ENCODE measurements around the gene TOMM20. TPM values are rescaled to one million over a fixed set of nuclear protein-coding genes. Genes with fewer than 3 reads are reported as not detected.

Gene TOMM20
- total RNA-seq, 2 donors from 2014 or later: 54.7 to 75.2 TPM

GRCh38 chr1:235107368-235108184, 21.1 kb downstream of the TOMM20 start:
- H3K4me3 ChIP-seq: no peak overlapping the region
- ATAC-seq (no peak), DNase-seq (peak in 1 of 4 donors; percentile 1)
- no peaks in the 10 kb centered on the region for H3K27me3 ChIP-seq
- no peaks in the 10 kb centered on the region for H3K9me3 ChIP-seq
- intact Hi-C loops (cut with DNase I): loop anchor here (10.0 kb wide), 1 partner anchor 307 kb away; no protein-coding TSS in a partner anchor
- H3K4me1 ChIP-seq: peaks cover 15% of the 10 kb centered on the region
- TF ChIP-seq POLR2A (IDR thresholded peaks at IDR 0.05) (no peak), CTCF (IDR thresholded peaks at IDR 0.05) (no peak)
- peaks cover 0 to 11% of the 10 kb centered on the region in 2 donors for H3K36me3 ChIP-seq (replicated peaks in 1 of 2; ENCODE audit: insufficient read depth in 1 of 2, low read depth in 2 of 2)
- WGBS, 2 donors: 91 to 94% methylated on average over 16 of the region's 16 CpGs
- no peak overlapping the region for H3K27ac ChIP-seq

- DNase-seq: peak in 1 of 4 donors; percentile 1
- ATAC-seq: no peak
- H3K4me3 ChIP-seq: no peak overlapping the region
- intact Hi-C loops (cut with DNase I): loop anchor here (10.0 kb wide), 1 partner anchor 308 kb away; no protein-coding TSS in a partner anchor
- WGBS, 2 donors: 98 to 99% methylated on average over 4 of the region's 4 CpGs
- no peaks in the 10 kb centered on the region for H3K27me3 ChIP-seq
- H3K27ac ChIP-seq: no peak overlapping the region
- H3K9me3 ChIP-seq: no peaks in the 10 kb centered on the region
- H3K4me1 ChIP-seq: peaks cover 14% of the 10 kb centered on the region
- no peak for TF ChIP-seq POLR2A (IDR thresholded peaks at IDR 0.05)
- no peak for TF ChIP-seq CTCF (IDR thresholded peaks at IDR 0.05)
- H3K36me3 ChIP-seq (replicated peaks in 1 of 2; ENCODE audit: insufficient read depth in 1 of 2, low read depth in 2 of 2): peaks cover 0 to 11% of the 10 kb centered on the region in 2 donors
These were observed 22.2 kb downstream of the TOMM20 start for GRCh38 chr1:235106457-235106856.

GRCh38 chr1:235105051-235106043, 23.3 kb downstream of the TOMM20 start:
- no peak for ATAC-seq
- intact Hi-C loops (cut with DNase I): loop anchor here (10.0 kb wide), 1 partner anchor 309 kb away; no protein-coding TSS in a partner anchor
- 74 to 82% methylated on average over 12 of the region's 12 CpGs for WGBS, 2 donors

GRCh38 chr1:235102993-235103411, 25.6 kb downstream of the TOMM20 start:
- Histone ChIP-seq H3K4me3 (no peak overlapping the region), H3K36me3 (replicated peaks in 1 of 2; ENCODE audit: insufficient read depth in 1 of 2, low read depth in 2 of 2) (no peaks in the 10 kb centered on the region), H3K27me3 (no peaks in the 10 kb centered on the region), H3K9me3 (no peaks in the 10 kb centered on the region), H3K4me1 (peaks cover 14% of the 10 kb centered on the region), H3K27ac (no peak overlapping the region)
- no peak for DNase-seq
- no peak for ATAC-seq
- intact Hi-C loops (cut with DNase I): loop anchor here (10.0 kb wide), 1 partner anchor 312 kb away; no protein-coding TSS in a partner anchor
- WGBS, 2 donors: 67 to 81% methylated on average over 4 of the region's 4 CpGs
- TF ChIP-seq POLR2A (IDR thresholded peaks at IDR 0.05) (no peak), CTCF (IDR thresholded peaks at IDR 0.05) (no peak)

More at GRCh38 chr1:235105051-235106043, 23.3 kb downstream of the TOMM20 start:
- Histone ChIP-seq H3K27ac (peak overlapping the region in 1 of 4 donors; percentile 31), H3K9me3 (no peaks in the 10 kb centered on the region), H3K27me3 (no peaks in the 10 kb centered on the region), H3K4me1 (peaks cover 14% of the 10 kb centered on the region), H3K36me3 (replicated peaks in 1 of 2; ENCODE audit: insufficient read depth in 1 of 2, low read depth in 2 of 2) (peaks cover 0 to 6% of the 10 kb centered on the region in 2 donors), H3K4me3 (no peak overlapping the region)
- no peak for DNase-seq
- no peak for TF ChIP-seq POLR2A (IDR thresholded peaks at IDR 0.05)
- no peak for TF ChIP-seq CTCF (IDR thresholded peaks at IDR 0.05)

Measured in body of pancreas (tissue), 4 donors.